PFSK-1 (cell line): ENCODE data around the gene EIF2AK3.

Experiments
- FOXP2 ChIP-seq: optimal IDR thresholded peaks from 2 replicates; pipeline ENCODE3; 2011; ENCODE audit warnings: borderline replicate concordance, control low read depth, inconsistent platforms; ENCODE audit not compliant: insufficient read depth; ENCODE audit errors: extremely low read length, extremely low read depth
- POLR2AphosphoS5 ChIP-seq: IDR thresholded peaks from 2 replicates; pipeline ENCODE4 v1.6.1; 2012; ENCODE audit warnings: low read depth, mild to moderate bottlenecking, control low read depth, low read length, moderate library complexity
- SIN3A ChIP-seq: IDR thresholded peaks from 2 replicates; pipeline ENCODE4 v1.6.1; 2012; ENCODE audit warnings: mild to moderate bottlenecking, low read length, moderate library complexity, borderline replicate concordance; ENCODE audit not compliant: insufficient read depth
- TAF1 ChIP-seq: IDR thresholded peaks from 2 replicates; pipeline ENCODE4 v1.6.1; 2012; ENCODE audit warnings: low read length, control low read depth, borderline replicate concordance; ENCODE audit not compliant: insufficient read depth
- TF ChIP-seq, protein P1 (sequence below), 2 experiments: IDR thresholded peaks; 2 replicates each; pipeline versions ENCODE4 v1.6.1 to v1.8.0; 2011 to 2012; ENCODE audit warnings: low read depth in 2 of 2, low read length in 2 of 2, control low read depth in 1 of 2, inconsistent platforms in 1 of 2, mild to moderate bottlenecking in 1 of 2, moderate library complexity in 1 of 2; ENCODE audit not compliant: insufficient read depth in 1 of 2

DNA sequence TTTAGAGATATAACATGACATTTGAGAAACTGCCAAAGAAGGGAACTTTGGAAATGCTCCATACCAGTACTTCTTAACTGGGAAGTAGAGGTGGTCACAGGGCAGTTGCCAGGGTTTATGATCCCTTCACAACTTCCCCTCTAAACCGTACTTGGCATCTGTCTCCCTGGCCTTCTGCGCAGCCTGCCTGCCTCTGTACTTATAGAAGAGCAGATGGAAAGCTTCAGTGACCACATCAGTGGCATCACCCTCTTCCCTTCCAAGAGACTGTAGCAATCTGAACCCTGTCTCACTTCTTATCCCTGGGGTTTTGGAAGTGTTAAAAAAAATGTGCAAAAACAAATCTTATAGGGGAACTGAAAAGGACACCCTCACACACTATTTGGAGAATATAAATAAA is 64.1 kb downstream of the EIF2AK3 start:
- TF ChIP-seq POLR2AphosphoS5: no peak
- TF ChIP-seq TAF1: no peak
- TF ChIP-seq, protein P1, sequence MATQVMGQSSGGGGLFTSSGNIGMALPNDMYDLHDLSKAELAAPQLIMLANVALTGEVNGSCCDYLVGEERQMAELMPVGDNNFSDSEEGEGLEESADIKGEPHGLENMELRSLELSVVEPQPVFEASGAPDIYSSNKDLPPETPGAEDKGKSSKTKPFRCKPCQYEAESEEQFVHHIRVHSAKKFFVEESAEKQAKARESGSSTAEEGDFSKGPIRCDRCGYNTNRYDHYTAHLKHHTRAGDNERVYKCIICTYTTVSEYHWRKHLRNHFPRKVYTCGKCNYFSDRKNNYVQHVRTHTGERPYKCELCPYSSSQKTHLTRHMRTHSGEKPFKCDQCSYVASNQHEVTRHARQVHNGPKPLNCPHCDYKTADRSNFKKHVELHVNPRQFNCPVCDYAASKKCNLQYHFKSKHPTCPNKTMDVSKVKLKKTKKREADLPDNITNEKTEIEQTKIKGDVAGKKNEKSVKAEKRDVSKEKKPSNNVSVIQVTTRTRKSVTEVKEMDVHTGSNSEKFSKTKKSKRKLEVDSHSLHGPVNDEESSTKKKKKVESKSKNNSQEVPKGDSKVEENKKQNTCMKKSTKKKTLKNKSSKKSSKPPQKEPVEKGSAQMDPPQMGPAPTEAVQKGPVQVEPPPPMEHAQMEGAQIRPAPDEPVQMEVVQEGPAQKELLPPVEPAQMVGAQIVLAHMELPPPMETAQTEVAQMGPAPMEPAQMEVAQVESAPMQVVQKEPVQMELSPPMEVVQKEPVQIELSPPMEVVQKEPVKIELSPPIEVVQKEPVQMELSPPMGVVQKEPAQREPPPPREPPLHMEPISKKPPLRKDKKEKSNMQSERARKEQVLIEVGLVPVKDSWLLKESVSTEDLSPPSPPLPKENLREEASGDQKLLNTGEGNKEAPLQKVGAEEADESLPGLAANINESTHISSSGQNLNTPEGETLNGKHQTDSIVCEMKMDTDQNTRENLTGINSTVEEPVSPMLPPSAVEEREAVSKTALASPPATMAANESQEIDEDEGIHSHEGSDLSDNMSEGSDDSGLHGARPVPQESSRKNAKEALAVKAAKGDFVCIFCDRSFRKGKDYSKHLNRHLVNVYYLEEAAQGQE (IDR thresholded peaks at IDR 0.05; ENCODE audit: insufficient read depth in 1 of 2, low read depth in 2 of 2, low read length in 2 of 2): no peak
- no peak for TF ChIP-seq SIN3A
- TF ChIP-seq FOXP2: no peak
